Muscle of back (tissue), 11 donors: ENCODE data around the gene PDCD1LG2. TPM values are rescaled to one million over a fixed set of nuclear protein-coding genes. Genes with fewer than 3 reads are reported as not detected.

ENCODE experiments used
- DNase-seq, 3 donors: peaks; one replicate each; pipeline versions ENCODE4 v3.0.0 to v3.0.0-alpha.2; 2013
- polyA plus RNA-seq, 10 donors: library from polyadenylated mRNA; unstranded; fragments of 120-200 nt; gene quantifications; one replicate each; pipeline ENCODE4 v1.2.1, GENCODE V29; 2013; ENCODE audit not compliant: insufficient read length in 10 of 10

Gene PDCD1LG2
- polyA plus RNA-seq, 10 donors, result 0.54 to 3.1 (median 1.7) TPM

DNA sequence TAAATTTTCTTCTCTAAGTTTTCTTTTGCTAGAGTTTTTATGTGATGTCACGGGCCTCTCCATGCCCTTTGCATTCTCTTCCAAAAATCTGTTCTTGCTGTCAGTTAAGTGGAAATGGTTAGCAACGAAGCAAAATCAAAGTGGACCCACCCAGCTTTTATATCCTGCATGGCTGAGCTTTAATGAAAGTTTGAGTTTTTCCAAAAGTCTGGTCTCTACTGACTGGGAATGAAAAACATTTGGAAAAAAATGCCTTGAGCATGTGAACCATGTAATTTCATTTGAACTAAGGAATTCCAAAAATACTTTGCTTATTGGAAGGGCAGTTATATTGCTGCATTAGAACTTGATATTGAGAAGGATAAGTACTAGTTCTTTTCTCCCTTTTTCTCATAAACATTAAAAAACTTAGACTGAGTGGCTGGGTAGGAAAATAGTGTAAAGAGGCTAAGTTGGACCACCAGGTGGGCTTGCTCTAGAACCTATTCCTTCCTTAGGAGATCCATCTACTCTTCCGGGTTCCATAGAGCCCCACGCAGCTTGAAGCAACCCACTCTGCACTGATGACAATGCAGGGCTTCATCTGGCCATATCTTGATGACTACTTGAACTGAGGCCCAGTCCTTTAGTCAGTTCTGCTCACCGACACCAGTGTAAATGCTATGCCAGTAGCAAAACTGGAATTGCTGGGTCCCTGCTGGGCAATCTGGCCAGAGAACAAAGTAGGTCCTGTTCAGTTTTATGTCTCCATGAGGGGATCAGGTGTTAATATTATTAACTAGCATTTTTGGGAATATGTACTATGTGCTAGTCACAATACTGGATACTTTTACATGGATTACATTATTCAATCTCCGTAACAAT is 101.2 kb downstream of the PDCD1LG2 start:
- DNase-seq, result no peak

DNA sequence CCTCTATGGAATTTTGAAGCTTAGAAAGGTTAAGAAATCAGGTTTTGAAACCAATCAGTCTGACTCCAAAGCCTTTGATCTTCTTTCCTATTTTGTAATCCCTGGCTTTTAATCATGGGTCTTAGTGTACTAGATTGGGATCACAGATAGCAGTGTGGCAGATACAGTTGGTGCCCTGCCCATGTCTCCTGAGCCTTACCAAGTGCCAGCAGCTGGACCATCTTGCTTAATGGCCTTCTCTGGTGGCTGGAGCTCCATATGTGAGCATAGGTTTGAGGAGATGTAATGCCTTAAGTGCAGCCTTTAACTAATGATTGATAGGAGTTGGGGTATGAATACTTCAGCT is 101.8 kb downstream of the PDCD1LG2 start:
- DNase-seq, result no peak

DNA sequence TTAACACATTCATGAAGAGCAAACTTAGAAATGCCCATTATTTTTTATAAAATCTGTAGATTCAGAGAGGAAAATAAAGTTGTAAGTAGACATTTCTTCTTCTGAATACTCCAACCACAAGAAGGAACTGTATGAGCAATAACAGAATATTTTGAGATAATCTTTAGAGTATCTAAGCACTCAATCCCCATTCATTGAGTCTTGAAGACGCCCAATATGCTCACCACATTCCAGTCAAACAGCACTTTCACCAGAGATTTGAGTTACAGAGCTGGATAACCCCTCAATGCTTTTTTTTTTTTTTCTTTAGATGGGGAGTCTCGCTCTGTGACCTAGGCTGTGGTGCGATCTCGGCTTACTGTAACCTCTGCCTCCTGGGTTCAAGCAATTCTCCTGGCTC is 103.9 kb downstream of the PDCD1LG2 start:
- no peak for DNase-seq

DNA sequence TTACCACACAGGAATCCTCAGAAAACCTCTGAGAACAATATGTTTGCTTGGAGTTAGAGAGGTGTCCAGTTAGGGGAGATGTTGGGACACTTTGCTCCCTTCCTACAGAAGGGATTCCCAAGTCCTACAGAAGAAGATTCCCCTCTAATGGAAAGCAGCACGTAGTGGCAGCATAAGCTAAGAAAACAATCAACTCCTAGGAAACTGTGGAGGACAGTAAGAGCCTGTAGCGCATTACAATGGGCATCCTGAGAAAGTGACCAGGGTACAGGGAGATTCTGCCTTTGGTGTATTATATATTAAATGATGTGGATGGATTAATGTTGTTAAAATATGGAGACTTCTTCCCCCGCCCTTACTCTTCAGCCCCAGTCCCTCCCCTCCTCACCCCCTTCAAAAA is 104.7 kb downstream of the PDCD1LG2 start:
- DNase-seq, result no peak

DNA sequence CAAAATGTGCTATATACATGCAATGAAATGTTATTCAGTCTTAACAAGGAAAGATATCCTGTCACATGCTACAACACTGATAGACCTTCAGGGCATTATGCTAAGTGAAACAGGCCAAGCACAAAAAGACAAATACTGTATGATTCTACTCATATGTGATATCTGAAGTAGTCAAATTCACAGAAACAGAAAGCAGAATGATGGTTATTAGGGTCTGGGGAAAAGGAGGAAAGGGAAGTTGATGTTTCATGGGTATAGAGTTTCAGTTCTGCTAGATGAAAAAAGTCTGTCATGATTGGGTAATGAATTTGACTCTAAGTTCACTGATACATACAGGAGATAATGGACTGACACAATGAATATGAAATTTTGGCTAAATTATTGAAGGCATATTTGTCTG is 107.4 kb downstream of the PDCD1LG2 start:
- no peak for DNase-seq

DNA sequence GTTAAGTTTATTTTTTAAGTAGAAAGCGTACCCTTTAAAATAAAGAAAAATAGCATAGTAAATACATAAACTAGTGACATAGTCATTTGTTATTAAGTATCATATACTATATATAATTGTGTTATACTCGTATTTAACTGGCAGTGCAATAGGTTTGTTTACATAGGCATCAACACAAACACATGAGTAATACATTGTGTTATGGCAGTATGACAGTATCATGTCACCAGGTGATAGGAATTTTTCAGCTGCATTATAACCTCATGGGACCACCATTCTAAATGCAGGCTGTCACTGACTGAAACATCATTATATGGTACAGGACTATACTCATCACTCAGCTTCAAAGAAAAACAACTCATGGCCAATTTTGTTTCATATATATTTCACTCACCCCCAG is 110.2 kb downstream of the PDCD1LG2 start:
- no peak for DNase-seq

Other genes starting within 250 kb of the PDCD1LG2 start
- 1 to 10 TPM in 6 of 10 donors, under 1 TPM in 3, not detected in 1; 0.39 to 2.2 (median 1.5) TPM for gene RLN2, start 205.8 kb upstream of the PDCD1LG2 start, polyA plus RNA-seq
- under 1 TPM in 6 of 10 donors, not detected in 4; 0.16 to 0.77 (median 0.39) TPM for gene RLN1, start 170.7 kb upstream of the PDCD1LG2 start, polyA plus RNA-seq
- 10 to 100 TPM; 26.3 to 35.3 (median 33.2) TPM for gene PLGRKT, start 72.6 kb upstream of the PDCD1LG2 start, polyA plus RNA-seq
- gene CD274, start 60.0 kb upstream of the PDCD1LG2 start, polyA plus RNA-seq, result 1 to 10 TPM in 3 of 10 donors, under 1 TPM in 7; 0.57 to 1.9 (median 0.89) TPM
- gene RIC1, start 118.6 kb downstream of the PDCD1LG2 start, polyA plus RNA-seq, result 10 to 100 TPM; 14.5 to 21.8 (median 19.7) TPM